Endothelial cell of umbilical vein (primary cell): ENCODE measurements around the gene SYDE1. TPM values are rescaled to one million over a fixed set of nuclear protein-coding genes. Genes with fewer than 3 reads are reported as not detected.

Experiments used
- BruUV-seq: library from RNA; stranded (reverse); fragments of 400-500 nt; replicated peaks from 2 replicates; lab custom pipeline; 2021; lab: Mats Ljungman, UMichigan
- CTCF ChIA-PET: fragments of 300-600, 350-600 bp; sonication (Branson Sonifier 250); formaldehyde crosslinking; loops from one replicate; lab custom pipeline; 2021; ENCODE audit warnings: antibody characterized with exemption, inconsistent platforms; lab: Charles Lee
- POLR2A ChIA-PET: fragments of 300-600, 350-600 bp; sonication (Branson Sonifier 250); formaldehyde crosslinking; loops from one replicate; lab custom pipeline; 2021; ENCODE audit warnings: antibody characterized with exemption, inconsistent platforms; lab: Charles Lee
- DNase-seq: peaks from one replicate; pipeline ENCODE4 v3.0.0-alpha.2; 2011; ENCODE audit warnings: low read depth, low spot score
- FAIRE-seq: peaks from 2 replicates; lab custom pipeline; 2011; peaks lifted over from hg19 to GRCh38; lab: Jason Lieb, UNC
- H2AFZ ChIP-seq: 2 replicates; pipeline ENCODE4 v1.6.0; 2012; ENCODE audit warnings: low read depth, low read length, control low read depth, inconsistent platforms
- H3K27ac ChIP-seq: 2 replicates; pipeline ENCODE4 v1.5.1; 2011; ENCODE audit warnings: low read depth, mild to moderate bottlenecking, control low read depth, low read length, moderate library complexity; ENCODE audit not compliant: insufficient read depth
- H3K27me3 ChIP-seq, 2 experiments: 2 replicates each; pipeline versions ENCODE4 v1.6.0 to v1.6.1; 2011; ENCODE audit warnings: low read length in 2 of 2, mixed read lengths in 1 of 2; ENCODE audit not compliant: control insufficient read depth in 2 of 2, insufficient read depth in 2 of 2
- H3K36me3 ChIP-seq, 2 experiments: 2 replicates in 1 of 2; 3 replicates in 1 of 2; pipeline ENCODE4 v1.5.1; 2011; ENCODE audit warnings: low read length in 2 of 2, mild to moderate bottlenecking in 1 of 2, moderate library complexity in 1 of 2; ENCODE audit not compliant: control insufficient read depth in 2 of 2, insufficient read depth in 2 of 2; ENCODE audit errors: extremely low read depth in 1 of 2
- H3K4me1 ChIP-seq: 3 replicates; pipeline ENCODE4 v1.5.1; 2011; ENCODE audit warnings: mild to moderate bottlenecking, low read length; ENCODE audit not compliant: control insufficient read depth, insufficient read depth; ENCODE audit errors: extremely low read depth
- H3K4me2 ChIP-seq: 2 replicates; pipeline ENCODE4 v1.6.1; 2011; ENCODE audit warnings: low read length, control low read depth, mixed read lengths; ENCODE audit not compliant: insufficient read depth
- H3K4me3 ChIP-seq, 3 experiments: fragments of 200-600 bp in 1 of 3; sonication (generic), shearing (Covaris generic) in 1 of 3; replicated peaks in 1 of 3; 2 replicates each; pipeline ENCODE4 v1.5.1; 2011 to 2016; ENCODE audit warnings: control low read depth in 3 of 3, low read length in 3 of 3, mild to moderate bottlenecking in 2 of 3, inconsistent platforms in 1 of 3, low read depth in 1 of 3, moderate library complexity in 1 of 3; ENCODE audit not compliant: insufficient read depth in 1 of 3
- H3K79me2 ChIP-seq: 2 replicates; pipeline ENCODE4 v1.6.0; 2012; ENCODE audit warnings: low read length, inconsistent platforms; ENCODE audit not compliant: control insufficient read depth, insufficient read depth
- H3K9ac ChIP-seq: replicated peaks from 2 replicates; pipeline ENCODE3; 2011; ENCODE audit warnings: low read length, control low read depth; ENCODE audit not compliant: insufficient read depth; ENCODE audit errors: extremely low read depth
- H3K9me1 ChIP-seq: replicated peaks from 3 replicates; pipeline ENCODE4 v1.6.0; 2011; ENCODE audit warnings: mild to moderate bottlenecking, low read length; ENCODE audit not compliant: control insufficient read depth, insufficient read depth; ENCODE audit errors: extremely low read depth
- H3K9me3 ChIP-seq: replicated peaks from 2 replicates; pipeline ENCODE4 v1.5.1; 2012; ENCODE audit warnings: low read length, inconsistent platforms; ENCODE audit not compliant: control insufficient read depth, insufficient read depth
- H4K20me1 ChIP-seq: replicated peaks from 2 replicates; pipeline ENCODE3; 2011; ENCODE audit warnings: mild to moderate bottlenecking, low read length; ENCODE audit not compliant: control insufficient read depth, insufficient read depth; ENCODE audit errors: extremely low read depth
- EZH2 ChIP-seq: IDR thresholded peaks from 2 replicates; pipeline ENCODE4 v1.6.1; 2012; ENCODE audit warnings: borderline replicate concordance, low read depth, mild to moderate bottlenecking, moderate library complexity, low read length, inconsistent platforms; ENCODE audit not compliant: severe bottlenecking
- FOS ChIP-seq: IDR thresholded peaks from 2 replicates; pipeline ENCODE4 v1.6.1; 2011; ENCODE audit warnings: mild to moderate bottlenecking, low read length, moderate library complexity, borderline replicate concordance; ENCODE audit not compliant: insufficient read depth
- GATA2 ChIP-seq: IDR thresholded peaks from 2 replicates; pipeline ENCODE4 v1.7.0; 2011; ENCODE audit warnings: low read depth, mild to moderate bottlenecking, moderate library complexity, mixed read lengths, low read length; ENCODE audit not compliant: insufficient read length, insufficient read depth
- JUN ChIP-seq: IDR thresholded peaks from 2 replicates; pipeline ENCODE4 v1.6.1; 2011; ENCODE audit warnings: borderline replicate concordance, low read depth; ENCODE audit not compliant: insufficient read length, insufficient read depth
- MYC ChIP-seq: IDR thresholded peaks from one replicate; pipeline ENCODE4 v1.6.1; 2011; ENCODE audit warnings: mild to moderate bottlenecking, low read depth, low read length
- POLR2A ChIP-seq: IDR thresholded peaks from 2 replicates; pipeline ENCODE4 v1.6.1; 2012; ENCODE audit warnings: low read depth, mild to moderate bottlenecking, control low read depth, low read length
- POLR2AphosphoS5 ChIP-seq: IDR thresholded peaks from 2 replicates; pipeline ENCODE4 v1.6.1; 2012; ENCODE audit warnings: low read depth, mild to moderate bottlenecking, control low read depth, low read length, moderate library complexity; ENCODE audit not compliant: insufficient read depth
- dilution Hi-C: fragments of 300-500 bp; cut with MboI; formaldehyde crosslinking; loops from one replicate; pipeline ENCODE4 v1.15.0; 2019; ENCODE audit warnings: low sequenced_read_pairs; ENCODE audit not compliant: extremely low pct_ligation_motif_present
- intact Hi-C: fragments of 100-400 bp; cut with micrococcal nuclease; formaldehyde crosslinking; loops from one replicate; pipeline ENCODE4 v1.10.0; 2022
- polyA plus RNA-seq, 4 experiments: library from polyadenylated mRNA; depleted of rRNA in 3 of 4; stranded (reverse) in 3 of 4; unstranded in 1 of 4; fragments of >200 nt; gene quantifications; 2 replicates each; pipeline versions ENCODE4 v1.2.1 to v1.2.3, GENCODE V29; 2011 to 2012; ENCODE audit warnings: missing spikeins in 1 of 4
- total RNA-seq: library from RNA; stranded (reverse); gene quantifications from 2 replicates; pipeline ENCODE4 v1.2.3, GENCODE V29; 2021
- TF ChIP-seq, protein P1 (sequence below): IDR thresholded peaks from 2 replicates; pipeline ENCODE4 v1.6.1; 2011; ENCODE audit not compliant: insufficient read depth, insufficient read length
- TF ChIP-seq, protein P2 (sequence below), 2 donors: IDR thresholded peaks; 1 replicate in 1 of 2; 2 replicates in 1 of 2; pipeline ENCODE4 v1.5.1; 2011; ENCODE audit warnings: low read length in 2 of 2, mild to moderate bottlenecking in 2 of 2, moderate library complexity in 2 of 2, control low read depth in 1 of 2, inconsistent platforms in 1 of 2, low read depth in 1 of 2; ENCODE audit not compliant: insufficient read depth in 1 of 2; ENCODE audit errors: extremely low read depth in 1 of 2

SYDE1 gene
- total and polyA plus RNA-seq, 2 donors (not counting 3 experiments of a cell fraction or from before 2014, with no cell fraction given) = 33.1 to 35.3 TPM

DNA sequence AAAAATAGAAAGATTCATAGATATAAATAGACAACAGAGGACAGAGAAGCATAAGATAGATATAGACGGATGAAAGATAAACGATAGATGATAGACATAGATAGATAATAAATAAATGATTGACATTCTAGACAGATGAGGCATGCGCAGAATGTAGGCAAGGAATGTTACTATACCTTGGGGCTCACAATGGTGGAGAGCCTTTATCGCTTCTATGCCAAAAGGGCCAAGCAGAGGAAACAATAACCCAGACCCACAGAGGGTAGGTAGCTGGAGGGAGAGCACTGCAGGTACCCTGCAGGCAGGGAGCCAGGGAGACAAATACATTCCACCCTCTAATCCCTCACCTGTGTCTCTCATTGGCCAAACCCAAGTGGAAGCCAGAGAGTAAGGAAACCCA lies 49.2 kb downstream of the SYDE1 start:
- Histone ChIP-seq H3K9ac (no peak overlapping the region), H3K27ac (no peak overlapping the region), H3K4me3 (no peak overlapping the region), H3K9me3 (no peaks in the 10 kb centered on the region), H3K4me2 (no peak overlapping the region), H4K20me1 (no peaks in the 10 kb centered on the region), H3K79me2 (no peaks in the 10 kb centered on the region), H3K9me1 (no peaks in the 10 kb centered on the region), H2AFZ (no peak overlapping the region), H3K27me3 (peaks cover 0 to 2% of the 10 kb centered on the region in 2 experiments), H3K36me3 (no peaks in the 10 kb centered on the region), H3K4me1 (no peaks in the 10 kb centered on the region)
- FAIRE-seq = no peak
- no peak for DNase-seq
- BruUV-seq = no TSS peak
- TF ChIP-seq, protein P1, sequence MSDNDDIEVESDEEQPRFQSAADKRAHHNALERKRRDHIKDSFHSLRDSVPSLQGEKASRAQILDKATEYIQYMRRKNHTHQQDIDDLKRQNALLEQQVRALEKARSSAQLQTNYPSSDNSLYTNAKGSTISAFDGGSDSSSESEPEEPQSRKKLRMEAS = no peak
- TF ChIP-seq JUN (no peak), POLR2AphosphoS5 (no peak), FOS (no peak), EZH2 (no peak), POLR2A (no peak), MYC (no peak), GATA2 (no peak)
- TF ChIP-seq, protein P2, sequence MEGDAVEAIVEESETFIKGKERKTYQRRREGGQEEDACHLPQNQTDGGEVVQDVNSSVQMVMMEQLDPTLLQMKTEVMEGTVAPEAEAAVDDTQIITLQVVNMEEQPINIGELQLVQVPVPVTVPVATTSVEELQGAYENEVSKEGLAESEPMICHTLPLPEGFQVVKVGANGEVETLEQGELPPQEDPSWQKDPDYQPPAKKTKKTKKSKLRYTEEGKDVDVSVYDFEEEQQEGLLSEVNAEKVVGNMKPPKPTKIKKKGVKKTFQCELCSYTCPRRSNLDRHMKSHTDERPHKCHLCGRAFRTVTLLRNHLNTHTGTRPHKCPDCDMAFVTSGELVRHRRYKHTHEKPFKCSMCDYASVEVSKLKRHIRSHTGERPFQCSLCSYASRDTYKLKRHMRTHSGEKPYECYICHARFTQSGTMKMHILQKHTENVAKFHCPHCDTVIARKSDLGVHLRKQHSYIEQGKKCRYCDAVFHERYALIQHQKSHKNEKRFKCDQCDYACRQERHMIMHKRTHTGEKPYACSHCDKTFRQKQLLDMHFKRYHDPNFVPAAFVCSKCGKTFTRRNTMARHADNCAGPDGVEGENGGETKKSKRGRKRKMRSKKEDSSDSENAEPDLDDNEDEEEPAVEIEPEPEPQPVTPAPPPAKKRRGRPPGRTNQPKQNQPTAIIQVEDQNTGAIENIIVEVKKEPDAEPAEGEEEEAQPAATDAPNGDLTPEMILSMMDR (IDR thresholded peaks at IDR 0.05; ENCODE audit: extremely low read depth in 1 of 2, insufficient read depth in 1 of 2, low read depth in 1 of 2, low read length in 2 of 2) = no peak
- dilution Hi-C loops = no loop called here
- intact Hi-C loops = no loop called here
- CTCF ChIA-PET = interaction anchor here (3.7 kb wide), 1 partner anchor 64 kb away, joined by 12 read pairs; no protein-coding TSS in a partner anchor
- POLR2A ChIA-PET = no interaction called here
